OCI-LY1 (cell line): ENCODE data around the gene PDE4D.

Experiments
- EZH2 ChIP-seq: fragments of 200-600 bp; sonication (generic), shearing (Covaris generic); IDR thresholded peaks from 2 replicates; pipeline ENCODE4 v1.8.0; 2017; ENCODE audit warnings: borderline replicate concordance, mixed run types, mild to moderate bottlenecking, antibody characterized with exemption, low read length, moderate library complexity, mixed read lengths
- TF ChIP-seq, protein P1 (sequence below): fragments of 200-600 bp; sonication (generic), shearing (Covaris generic); IDR thresholded peaks from 2 replicates; pipeline ENCODE4 v1.5.1; 2017; ENCODE audit warnings: mild to moderate bottlenecking, antibody characterized with exemption, low read length, moderate library complexity, mixed read lengths

DNA sequence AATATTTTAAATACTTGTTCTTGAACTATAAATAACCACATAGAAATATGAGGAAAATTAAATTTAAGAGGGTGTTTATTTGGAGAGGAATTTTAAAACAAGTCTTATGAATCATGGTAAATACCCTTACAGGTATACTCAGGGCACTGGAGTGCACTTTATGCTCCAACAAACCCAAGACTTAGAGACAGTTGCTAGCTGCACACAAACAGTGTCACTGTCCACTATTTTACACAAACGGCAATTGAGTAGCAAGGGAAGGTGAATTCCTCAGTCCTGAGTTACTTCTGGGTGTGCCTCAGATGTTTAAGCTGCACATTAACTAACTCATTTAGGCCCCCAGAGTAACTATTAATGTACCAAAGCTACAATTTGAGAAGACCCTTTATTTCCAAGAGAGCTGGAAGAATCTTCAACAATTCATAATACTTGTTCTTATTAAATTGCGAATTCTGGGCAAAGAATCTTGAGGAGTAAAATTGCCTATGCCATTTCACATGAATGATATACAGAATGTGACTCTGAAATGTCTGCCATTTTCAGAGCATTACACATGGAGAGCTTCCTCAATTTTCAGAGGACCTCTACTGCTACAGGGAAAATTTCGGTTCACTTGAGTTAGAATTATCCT, 371.2 kb downstream of the PDE4D start:
- TF ChIP-seq, protein P1, sequence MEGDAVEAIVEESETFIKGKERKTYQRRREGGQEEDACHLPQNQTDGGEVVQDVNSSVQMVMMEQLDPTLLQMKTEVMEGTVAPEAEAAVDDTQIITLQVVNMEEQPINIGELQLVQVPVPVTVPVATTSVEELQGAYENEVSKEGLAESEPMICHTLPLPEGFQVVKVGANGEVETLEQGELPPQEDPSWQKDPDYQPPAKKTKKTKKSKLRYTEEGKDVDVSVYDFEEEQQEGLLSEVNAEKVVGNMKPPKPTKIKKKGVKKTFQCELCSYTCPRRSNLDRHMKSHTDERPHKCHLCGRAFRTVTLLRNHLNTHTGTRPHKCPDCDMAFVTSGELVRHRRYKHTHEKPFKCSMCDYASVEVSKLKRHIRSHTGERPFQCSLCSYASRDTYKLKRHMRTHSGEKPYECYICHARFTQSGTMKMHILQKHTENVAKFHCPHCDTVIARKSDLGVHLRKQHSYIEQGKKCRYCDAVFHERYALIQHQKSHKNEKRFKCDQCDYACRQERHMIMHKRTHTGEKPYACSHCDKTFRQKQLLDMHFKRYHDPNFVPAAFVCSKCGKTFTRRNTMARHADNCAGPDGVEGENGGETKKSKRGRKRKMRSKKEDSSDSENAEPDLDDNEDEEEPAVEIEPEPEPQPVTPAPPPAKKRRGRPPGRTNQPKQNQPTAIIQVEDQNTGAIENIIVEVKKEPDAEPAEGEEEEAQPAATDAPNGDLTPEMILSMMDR: no peak
- no peak for TF ChIP-seq EZH2
